DMS153 treated with DMSO at 0.1 percent for 48 hours (cell line): Measurements from ENCODE around the gene CDHR4.
"Not testable (repeated sequence)": the region's sequence is repeated elsewhere in the genome, so short reads cannot be mapped to it uniquely, and the experiment has no call there.

Experiments
- DNase-seq: peaks from one replicate; lab custom pipeline; 2025; ENCODE audit not compliant: unreplicated experiment; lab: John Stamatoyannopoulos, UW

The CDHR4 gene

DNA sequence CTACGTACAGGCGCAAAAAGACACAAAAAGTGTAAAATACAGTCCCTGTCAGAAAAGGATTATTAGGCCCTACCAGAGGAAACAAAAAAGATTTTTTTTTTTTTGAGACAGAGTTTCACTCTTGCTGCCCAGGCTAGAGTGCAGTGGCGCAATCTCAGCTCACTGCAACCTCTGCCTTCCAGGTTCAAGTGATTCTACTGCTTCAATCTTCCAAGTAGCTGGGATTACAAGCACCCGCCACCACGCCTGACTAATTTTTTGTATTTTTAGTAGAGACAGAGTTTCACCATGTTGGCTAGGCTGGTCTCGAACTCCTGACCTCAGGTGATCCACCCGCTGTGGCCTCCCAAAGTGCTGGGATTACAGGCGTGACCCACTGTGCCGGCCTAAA lies 18.7 kb downstream of the CDHR4 start:
- DNase-seq = not testable (repeated sequence)

DNA sequence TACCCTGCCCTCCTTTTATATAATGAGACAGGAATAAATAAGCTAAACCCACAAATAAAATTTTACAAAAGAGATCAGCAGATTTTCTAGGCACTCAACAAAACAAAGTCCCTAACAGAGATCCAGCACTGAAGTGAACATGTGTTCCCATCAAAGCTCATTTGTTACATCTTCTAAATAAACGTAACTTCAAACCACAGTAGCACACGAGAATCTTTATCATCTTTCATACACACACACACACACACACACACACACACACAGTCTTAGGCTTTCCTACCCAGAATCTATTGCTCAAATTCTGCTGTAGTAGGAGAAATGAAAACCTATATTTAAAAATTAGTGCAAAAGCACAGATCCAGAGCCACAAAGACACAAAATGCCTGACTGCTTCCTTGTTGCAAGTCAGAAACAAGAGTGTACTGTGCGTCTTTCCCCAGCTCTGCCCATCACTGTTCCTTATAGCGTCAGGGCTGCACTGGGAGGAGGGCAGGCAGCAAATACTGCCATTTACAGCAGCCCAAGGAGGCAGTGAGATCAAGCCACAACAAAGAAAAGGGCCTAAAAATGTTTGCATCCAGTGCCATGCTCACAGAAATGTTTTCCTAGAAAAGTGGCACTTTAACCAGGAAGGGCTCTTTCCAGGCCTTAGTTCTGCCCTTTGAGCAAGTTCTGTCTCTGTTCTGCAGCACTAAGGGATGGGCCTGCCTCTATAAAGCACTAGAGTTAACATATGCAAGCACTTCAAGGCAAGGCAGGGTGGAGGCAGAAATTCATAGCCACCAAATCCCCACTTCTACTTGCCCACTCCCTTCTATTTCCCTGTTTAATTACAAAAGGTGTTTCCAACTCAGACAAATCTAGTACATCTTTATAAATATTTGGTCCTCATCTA lies 19.3 kb downstream of the CDHR4 start:
- no peak for DNase-seq

DNA sequence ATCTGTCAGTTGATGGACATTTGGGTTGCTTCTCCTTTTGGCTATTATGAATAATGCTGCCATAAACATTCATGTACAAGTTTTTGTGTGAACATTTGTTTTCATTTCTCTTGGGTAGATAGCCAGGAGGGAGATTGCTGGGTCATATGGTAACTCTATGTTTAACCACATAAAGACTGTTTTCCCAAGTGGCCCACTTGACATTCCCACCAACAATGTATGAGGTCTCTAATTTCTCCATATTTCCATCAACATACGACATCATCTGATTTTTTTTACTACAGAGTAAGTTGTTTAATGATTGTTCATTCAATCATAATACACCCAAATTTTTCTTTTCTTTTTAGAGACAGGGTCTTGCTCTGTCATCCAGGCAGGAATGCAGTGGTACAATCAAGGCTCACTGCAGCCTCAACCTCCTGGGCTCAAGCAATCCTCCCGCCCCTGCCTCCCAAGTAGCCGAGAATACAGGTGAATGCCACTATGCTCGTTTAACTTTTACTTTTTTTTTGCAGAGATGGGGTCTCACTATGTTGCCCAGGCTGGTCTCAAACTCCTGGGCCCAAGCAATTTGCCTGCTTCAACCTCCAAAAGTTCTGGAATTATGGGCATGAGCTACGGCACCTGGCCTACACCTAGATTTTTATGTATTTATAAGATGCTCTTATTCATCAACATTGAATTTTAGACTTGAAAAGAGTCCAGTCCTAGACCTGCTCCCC lies 20.2 kb downstream of the CDHR4 start:
- no peak for DNase-seq

DNA sequence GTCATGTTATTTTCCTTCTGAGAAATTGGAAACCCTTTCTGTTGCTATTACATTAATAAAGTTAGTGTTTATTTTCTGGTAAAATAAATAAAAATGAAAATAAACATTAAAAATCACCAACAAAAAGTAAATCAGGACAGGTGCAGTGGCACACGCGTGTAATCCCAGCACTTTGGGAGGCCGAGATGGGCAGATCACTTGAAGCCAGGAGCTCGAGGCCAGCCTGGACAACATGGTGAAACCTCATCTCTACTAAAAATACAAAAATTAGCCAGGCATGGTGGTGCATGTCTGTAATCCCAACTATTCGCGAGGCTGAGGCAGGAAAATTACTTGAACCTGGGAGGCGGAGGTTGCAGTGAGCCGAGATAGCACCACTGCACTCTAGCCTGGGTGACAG lies 23.6 kb downstream of the CDHR4 start:
- DNase-seq = not testable (repeated sequence)

DNA sequence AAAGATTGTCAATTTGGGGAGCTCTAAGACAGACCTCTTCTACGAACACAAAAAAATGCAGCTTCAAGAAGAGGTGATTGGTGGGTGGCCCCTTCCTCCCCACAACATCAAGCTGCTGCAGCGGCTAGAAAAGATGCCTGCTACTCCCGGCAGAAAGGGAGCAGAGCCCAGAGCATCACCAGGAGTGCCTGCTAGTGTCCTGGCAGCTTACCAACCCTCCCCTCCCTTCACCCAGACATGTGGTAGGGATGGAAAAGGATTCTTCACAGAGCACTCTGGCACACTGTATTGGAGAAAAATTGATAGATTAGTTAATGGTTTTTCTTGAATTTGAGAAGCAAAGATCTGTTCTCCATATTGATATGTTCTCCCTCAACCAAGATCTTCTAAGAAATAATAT lies 24.1 kb downstream of the CDHR4 start:
- DNase-seq = no peak

DNA sequence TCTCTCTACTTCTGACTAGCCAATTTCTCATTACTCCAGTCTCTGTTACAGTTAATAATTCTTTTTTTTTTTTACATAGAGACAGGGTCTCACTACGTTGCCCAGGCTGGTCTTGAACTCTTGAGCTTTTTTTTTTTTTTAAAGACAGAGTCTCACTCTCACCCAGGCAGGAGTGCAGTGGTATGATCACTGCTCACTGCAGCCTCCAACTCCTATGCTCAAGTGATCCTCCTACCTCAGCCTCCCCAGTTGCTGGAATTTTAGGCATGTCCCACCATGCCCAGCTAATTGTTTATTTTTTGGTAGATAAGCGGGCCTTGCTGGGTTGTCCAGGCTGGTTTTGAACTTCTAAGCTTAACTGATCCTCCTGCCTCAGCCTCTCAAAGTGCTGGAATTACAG lies 27.0 kb downstream of the CDHR4 start:
- no peak for DNase-seq

DNA sequence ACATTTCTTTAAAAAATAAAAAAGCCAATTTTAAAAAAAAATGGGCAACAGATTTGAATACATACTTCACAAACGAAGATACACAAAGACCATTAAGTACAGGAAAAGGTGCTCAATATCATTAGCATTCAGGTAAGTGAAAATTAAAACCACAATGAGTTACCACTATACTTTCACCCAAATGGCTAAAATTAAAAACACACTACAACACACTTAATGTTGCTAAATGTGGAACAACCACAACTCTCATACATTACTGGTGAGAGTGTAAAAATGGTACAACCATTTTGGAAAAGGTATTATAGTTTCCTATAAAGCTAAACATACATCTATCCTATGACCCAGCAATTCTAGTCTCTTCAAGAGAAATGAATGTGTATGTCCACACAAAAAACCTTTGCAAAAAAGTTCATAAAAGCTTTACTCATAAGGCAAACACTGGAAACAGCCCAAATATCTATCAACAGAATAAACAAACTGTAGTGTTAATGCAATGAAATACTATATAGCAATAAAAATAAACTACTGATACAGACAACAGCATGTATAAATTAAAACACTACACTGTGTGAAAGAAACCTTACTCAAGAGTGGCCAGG lies 28.2 kb downstream of the CDHR4 start:
- no peak for DNase-seq

DNA sequence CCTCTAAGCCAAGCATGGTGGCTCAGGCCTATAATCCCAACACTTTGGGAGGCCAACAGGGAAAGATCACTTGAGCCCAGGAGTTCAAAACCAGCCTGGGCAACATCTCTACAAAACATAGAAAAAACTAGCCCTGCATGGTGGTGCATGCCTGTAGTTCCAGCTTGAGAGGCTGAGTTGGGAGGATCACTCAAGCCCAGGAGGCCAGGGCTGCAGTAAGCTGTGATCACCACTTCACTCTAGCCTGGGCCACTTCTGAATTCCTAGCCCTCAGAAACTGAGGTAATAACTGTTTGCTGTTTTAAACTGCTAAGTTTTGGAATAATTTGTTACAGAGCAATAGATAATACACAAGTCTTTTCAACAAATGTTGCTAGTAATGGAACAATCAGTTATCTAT lies 29.7 kb downstream of the CDHR4 start:
- DNase-seq = no peak

DNA sequence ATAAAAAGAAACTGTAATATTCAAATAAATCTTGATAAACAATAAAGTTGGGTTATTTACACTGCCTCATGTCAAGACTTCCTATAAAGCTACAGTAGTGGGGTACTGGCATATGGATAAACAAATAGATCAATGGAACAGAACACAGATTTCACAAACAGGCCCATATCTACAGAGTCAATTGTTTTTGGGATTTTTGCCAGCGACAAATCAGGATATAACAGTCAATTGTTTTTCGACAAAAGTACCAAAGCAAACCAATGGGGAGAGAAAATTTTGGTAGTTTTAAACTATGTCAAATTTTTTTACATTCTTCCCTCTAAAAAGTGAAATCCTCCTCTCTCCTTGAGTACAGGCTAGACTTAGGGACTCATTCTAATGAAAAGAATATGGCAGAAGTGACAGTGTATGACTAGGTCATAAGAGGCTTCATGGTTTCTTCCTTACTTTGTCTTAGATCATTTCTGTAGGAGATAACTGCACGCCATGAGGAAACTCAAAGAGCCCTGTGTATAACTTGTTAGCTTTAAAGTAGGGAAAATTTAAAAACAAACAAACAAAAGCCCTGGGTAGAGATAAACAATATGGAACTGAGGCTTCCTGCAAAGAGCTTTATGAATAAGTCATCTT lies 30.3 kb downstream of the CDHR4 start:
- DNase-seq = no peak

DNA sequence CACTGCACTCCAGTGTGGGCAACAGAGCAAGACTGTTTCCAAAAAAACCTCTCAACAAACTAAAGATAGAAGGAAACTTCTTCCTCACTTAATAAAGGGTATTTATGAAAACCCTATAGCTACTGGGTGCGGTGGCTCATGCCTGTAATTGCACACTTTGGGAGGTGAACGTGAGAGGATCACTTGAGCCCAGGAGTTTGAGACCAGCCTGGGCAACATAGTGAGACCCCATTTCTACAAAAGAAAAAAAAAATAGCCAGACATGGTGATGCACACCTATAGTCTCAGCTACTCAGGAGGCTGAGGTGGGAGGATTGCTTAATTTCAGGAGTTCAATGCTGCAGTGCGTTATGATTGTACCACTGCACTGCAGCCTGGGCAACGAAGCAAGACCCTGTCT lies 35.7 kb downstream of the CDHR4 start:
- DNase-seq = no peak

DNA sequence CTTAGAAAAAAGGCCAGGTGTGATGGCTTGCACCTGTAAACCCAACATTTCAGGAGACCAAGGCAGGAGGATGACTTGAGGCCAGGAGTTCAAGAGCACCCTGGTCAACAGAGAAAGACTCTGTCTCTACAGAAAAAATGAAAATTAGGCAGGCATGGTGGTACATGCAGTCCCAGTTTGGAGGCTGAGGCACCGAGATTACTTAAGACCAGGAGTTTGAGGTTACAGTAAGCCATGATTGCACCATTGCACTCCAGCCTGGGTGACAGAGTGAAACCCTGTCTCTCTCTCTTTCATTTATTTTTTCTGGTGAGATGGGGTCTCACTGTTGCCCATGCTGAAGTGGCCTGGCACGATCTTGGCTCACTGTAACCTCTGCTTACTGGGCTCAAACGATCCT lies 38.0 kb downstream of the CDHR4 start:
- DNase-seq = no peak

DNA sequence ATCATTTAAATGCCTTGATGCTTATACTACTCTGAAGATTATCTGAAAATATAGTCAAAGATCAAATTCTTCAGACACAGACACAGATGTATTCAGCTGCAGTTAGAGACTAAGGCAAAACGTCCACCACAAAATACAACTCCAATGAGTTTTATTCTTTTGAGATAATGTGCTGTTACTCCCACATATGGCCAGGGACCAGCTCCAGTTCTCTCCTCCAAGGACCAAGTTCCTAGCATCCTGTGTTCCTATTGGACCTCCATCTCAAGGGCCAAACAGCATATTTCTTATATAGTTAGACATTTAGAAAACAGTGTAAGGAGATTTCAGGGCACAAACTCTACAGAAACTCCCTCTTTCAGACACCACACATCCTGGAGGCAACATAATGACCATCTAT lies 40.4 kb downstream of the CDHR4 start:
- no peak for DNase-seq

DNA sequence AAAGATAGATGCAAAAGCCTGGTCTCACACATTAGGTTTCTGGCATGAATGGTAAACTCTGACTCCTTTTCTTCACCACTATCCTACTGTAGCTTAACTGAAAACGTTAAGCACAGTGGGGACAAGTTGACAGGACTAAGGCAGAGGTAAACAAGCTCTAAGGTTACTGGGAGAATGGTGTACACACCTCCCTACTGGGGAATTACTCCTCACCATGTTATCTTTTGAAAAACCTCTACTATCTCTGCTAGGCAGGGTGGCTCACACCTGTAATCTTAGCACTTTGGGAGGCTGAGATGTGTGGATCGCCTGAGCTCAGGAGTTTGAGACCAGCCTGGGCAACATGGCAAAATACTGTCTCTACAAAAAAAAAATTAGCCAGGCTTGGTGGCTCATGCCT lies 42.5 kb downstream of the CDHR4 start:
- no peak for DNase-seq

DNA sequence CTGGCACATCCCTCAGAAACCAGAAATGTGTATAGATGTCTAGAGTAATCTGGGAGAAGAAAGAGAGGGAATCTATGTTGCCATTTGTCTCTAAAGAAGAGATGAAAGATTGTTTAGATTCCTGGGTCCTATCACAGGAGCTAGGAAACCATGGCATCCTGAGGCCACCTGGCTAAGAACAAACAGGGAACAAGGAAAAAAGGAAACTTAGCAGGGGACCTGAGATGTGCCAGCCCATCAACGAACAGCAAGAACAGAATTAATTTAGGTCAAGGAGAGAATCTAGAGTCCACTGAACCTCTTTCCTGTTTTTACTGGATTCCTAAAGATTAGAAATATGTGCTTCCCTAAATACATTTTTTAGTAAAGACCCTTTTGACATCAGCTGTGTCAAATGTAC lies 43.6 kb downstream of the CDHR4 start:
- no peak for DNase-seq

DNA sequence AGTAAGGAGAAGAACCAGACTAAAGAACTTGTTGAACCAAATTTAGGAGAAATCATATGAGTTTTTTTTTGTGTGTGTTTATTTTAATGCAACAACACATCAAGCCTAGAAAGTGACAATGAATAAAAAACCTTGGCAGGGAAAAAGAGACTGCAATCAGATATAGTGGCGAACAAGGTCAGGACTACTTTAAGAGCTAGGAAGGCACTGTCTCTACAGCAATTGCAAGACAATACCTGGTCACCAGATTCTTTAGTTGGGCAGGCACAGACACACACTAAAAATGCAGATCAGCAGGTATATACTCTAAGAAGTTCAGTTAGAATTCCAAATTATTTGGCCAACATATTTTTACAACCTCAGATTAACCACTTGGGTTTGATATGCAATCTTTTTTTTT lies 45.1 kb downstream of the CDHR4 start:
- no peak for DNase-seq

DNA sequence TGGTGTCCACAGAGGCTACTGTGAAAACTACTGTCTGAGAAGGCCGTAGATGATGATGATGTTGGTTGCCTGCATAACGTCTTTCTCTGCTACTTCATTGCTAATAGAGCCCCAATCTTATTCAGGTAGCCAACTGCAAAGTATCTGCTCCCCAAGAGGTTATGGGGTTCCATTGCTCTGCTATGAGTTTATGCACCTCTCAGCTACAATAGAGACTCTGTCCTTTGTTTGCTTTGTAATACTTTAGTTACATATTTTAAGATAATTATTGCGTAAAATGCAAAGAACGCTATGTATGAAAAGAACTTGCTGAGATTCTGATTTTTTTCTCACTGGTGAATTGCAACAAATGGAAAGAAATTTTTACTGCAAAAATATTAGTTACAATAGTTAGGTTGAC lies 48.2 kb downstream of the CDHR4 start:
- DNase-seq = no peak

DNA sequence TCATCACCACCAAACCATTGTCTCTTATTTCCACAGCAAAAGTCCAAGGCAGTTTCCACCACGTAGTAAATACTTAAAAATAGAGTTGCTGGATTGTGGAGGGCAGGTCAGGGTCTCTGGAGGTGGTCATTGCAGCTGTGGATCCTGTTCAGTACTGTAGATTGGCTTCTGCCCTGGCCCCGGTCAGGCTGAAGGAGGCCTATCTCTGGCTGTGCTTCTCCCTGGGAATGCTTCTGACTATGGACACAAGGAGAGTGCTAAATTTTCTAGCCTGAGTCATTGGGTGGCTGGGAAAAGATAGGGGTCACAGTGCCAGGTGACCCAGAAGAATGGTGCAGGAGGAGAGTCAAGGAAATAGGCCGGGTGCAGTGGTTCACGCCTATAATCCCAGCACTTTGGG lies 49.6 kb downstream of the CDHR4 start:
- DNase-seq = no peak

DNA sequence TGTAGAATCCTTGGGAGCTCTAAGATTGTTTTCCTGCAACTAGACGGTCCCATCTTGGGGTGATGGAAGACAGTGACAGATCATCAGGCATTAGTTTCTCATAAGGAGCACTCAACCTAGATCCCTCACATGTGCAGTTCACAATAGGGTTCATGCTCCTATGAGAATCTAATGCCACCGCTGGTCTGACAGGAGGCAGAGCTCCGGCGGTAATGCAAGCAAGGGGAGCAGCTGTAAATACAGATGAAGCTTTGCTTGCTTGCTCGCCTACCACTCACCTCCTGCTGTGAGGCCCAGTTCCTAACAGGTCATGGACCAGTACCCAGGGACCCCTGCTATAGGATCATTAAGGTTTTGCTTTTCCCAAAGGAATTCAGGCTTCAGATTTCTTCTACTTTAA lies 50.8 kb downstream of the CDHR4 start:
- not testable (repeated sequence) for DNase-seq

DNA sequence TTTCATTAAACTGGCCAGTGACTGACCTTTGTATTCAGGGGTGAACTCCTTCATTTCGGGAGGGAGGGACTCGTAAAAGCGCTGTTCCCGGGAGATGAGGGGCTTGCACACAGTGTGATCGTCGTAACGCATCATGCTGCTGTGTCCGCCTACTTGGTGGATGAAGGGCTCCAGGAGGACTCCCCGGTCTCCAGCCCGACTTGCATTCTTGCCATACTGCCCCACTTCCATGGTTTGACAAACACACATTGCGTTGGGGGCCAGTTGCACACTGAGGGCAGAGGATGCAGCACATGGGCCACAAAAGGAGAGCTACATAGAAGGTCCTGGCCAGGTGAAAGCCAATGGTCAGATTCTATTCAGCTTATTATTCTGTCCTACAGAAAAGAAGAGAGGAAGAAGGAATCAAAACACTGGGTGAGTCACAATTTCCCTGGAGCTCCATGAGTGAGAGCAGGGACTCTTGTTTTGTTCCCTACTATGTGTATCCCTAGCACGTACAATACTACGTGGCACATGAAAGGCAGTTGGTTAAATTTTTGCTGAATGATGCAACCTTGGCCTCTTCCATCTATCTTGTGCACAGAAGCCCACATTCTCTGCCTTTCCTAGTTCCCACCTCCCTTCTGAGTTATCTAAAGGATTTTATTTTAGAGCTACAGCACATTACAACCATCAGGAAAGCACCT lies 51.7 kb downstream of the CDHR4 start:
- DNase-seq = no peak

DNA sequence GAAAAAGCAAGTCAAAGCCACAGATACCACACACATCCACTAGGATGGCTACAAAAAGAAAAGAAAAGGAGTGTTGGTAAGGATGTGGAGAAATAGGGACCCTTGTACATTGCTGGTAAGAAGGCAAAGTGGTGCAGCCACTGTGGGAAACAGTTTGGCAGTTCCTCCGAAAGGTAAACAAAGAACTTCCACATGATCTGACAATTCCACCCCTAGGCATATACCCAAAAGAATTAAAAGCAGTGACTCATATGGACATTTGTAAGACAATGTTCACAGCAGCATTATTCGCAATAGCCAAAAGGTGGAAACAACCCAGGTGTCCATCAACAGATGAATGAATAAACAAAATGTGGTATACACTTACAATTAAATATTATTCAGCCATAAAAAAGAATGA lies 53.7 kb downstream of the CDHR4 start:
- no peak for DNase-seq
